Sigmoid colon (tissue), 7 donors: Measurements from ENCODE around the gene ATP2B2. TPM values are rescaled to one million over a fixed set of nuclear protein-coding genes. Genes with fewer than 3 reads are reported as not detected.

Experiments used
- DNase-seq: peaks from one replicate; pipeline ENCODE4 v3.0.0-alpha.2; 2019
- H3K27ac ChIP-seq, 4 donors: fragments of 200-600 bp; sonication (generic); one replicate each; pipeline ENCODE4 v1.5.1; 2016 to 2019; ENCODE audit warnings: mild to moderate bottlenecking in 1 of 4
- H3K27me3 ChIP-seq, 3 donors: fragments of 200-600 bp; sonication (generic); one replicate each; pipeline ENCODE4 v1.5.1; 2019; ENCODE audit warnings: mild to moderate bottlenecking in 1 of 3
- H3K36me3 ChIP-seq, 4 donors: fragments of 200-600 bp; sonication (generic); one replicate each; pipeline ENCODE4 v1.5.1; 2016 to 2019
- H3K4me1 ChIP-seq, 4 donors: fragments of 200-600 bp; sonication (generic); one replicate each; pipeline ENCODE4 v1.5.1; 2017 to 2019
- H3K4me3 ChIP-seq, 4 donors: fragments of 200-600 bp; sonication (generic); one replicate each; pipeline ENCODE4 v1.5.1; 2017 to 2019; ENCODE audit warnings: mild to moderate bottlenecking in 2 of 4, moderate library complexity in 1 of 4
- H3K9me3 ChIP-seq, 4 donors: fragments of 200-600 bp in 3 of 4; sonication (generic) in 3 of 4; one replicate each; pipeline versions ENCODE4 v1.5.1 to v1.6.1; 2013 to 2019
- EP300 ChIP-seq, 4 donors: sonication (generic); formaldehyde crosslinking; IDR thresholded peaks; one replicate each; pipeline ENCODE4 v1.6.1; 2017; ENCODE audit warnings: antibody characterized with exemption in 4 of 4
- POLR2A ChIP-seq, 2 donors: fragments of 450-650 bp; IDR thresholded peaks; one replicate each; pipeline ENCODE4 v1.6.1; 2016; ENCODE audit warnings: antibody characterized with exemption in 2 of 2, mild to moderate bottlenecking in 2 of 2, moderate library complexity in 2 of 2
- POLR2AphosphoS5 ChIP-seq, 4 donors: sonication (generic); formaldehyde crosslinking; IDR thresholded peaks; one replicate each; pipeline ENCODE4 v1.6.1; 2017; ENCODE audit warnings: antibody characterized with exemption in 4 of 4
- WGBS, 2 donors: extraction: QIAGEN DNeasy Blood & Tissue Kit; methylation state at CpG; one replicate each; pipeline ENCODE4 v1.1.7; 2013; 5-methylcytosine and 5-hydroxymethylcytosine counted together
- intact Hi-C: fragments of 100-400 bp; cut with DNase I; formaldehyde crosslinking; loops from one replicate; pipeline ENCODE4 v1.15.1; 2023
- polyA plus RNA-seq, 3 donors: library from polyadenylated mRNA; stranded (reverse); fragments of 200-250 nt; gene quantifications; one replicate each; pipeline ENCODE4 v1.2.3, GENCODE V29; 2013
- total RNA-seq, 4 donors: library from RNA; depleted of rRNA; stranded (reverse); fragments of >200 nt; gene quantifications; one replicate each; pipeline ENCODE4 v1.1.0, GENCODE V29; 2016
- TF ChIP-seq, protein P1 (sequence below), 4 experiments: fragments of 450-650 bp in 3 of 4; fragments of 200-600 bp in 1 of 4; IDR thresholded peaks; one replicate each; pipeline ENCODE4 v1.5.1; 2016 to 2019; ENCODE audit warnings: antibody characterized with exemption in 4 of 4, mild to moderate bottlenecking in 3 of 4, moderate library complexity in 2 of 4
- donor health status: healthy with polysubstance abuse.
- donor health status: Bipolar disorder and iron deficiency.
- donor health status: healthy.

The ATP2B2 gene
- total and polyA plus RNA-seq, 7 donors, result under 0.01 to 0.83 (median 0.23) TPM; not detected in 3

DNA sequence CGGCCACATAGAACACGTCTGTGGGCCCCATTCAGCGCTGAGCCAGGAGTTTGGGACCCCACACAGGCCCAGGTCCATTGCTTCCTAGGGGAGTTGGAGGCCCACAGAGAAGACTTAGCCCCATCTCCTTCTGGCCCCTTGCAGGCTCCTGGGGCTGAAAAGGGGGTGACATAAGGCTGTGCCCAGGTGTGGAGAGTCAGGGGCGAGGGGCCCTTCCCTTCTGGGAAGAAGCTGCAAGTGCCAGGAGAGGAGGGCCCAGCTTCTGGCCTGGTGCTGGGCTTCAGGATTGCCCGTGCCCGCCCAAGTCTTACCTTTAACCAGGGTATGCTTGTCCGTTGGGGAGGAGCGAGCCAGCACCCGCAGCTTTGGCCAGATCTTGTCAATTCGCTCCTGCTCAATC, 155.6 kb downstream of the ATP2B2 start:
- Histone ChIP-seq H3K36me3 (no peaks in the 10 kb centered on the region), H3K27ac (no peak overlapping the region), H3K27me3 (no peaks in the 10 kb centered on the region), H3K4me1 (no peaks in the 10 kb centered on the region), H3K4me3 (no peak overlapping the region), H3K9me3 (no peaks in the 10 kb centered on the region)
- intact Hi-C loops, result no loop called here
- TF ChIP-seq POLR2A (IDR thresholded peaks at IDR 0.05) (no peak), POLR2AphosphoS5 (IDR thresholded peaks at IDR 0.05) (no peak), EP300 (IDR thresholded peaks at IDR 0.05) (no peak)
- TF ChIP-seq, protein P1, sequence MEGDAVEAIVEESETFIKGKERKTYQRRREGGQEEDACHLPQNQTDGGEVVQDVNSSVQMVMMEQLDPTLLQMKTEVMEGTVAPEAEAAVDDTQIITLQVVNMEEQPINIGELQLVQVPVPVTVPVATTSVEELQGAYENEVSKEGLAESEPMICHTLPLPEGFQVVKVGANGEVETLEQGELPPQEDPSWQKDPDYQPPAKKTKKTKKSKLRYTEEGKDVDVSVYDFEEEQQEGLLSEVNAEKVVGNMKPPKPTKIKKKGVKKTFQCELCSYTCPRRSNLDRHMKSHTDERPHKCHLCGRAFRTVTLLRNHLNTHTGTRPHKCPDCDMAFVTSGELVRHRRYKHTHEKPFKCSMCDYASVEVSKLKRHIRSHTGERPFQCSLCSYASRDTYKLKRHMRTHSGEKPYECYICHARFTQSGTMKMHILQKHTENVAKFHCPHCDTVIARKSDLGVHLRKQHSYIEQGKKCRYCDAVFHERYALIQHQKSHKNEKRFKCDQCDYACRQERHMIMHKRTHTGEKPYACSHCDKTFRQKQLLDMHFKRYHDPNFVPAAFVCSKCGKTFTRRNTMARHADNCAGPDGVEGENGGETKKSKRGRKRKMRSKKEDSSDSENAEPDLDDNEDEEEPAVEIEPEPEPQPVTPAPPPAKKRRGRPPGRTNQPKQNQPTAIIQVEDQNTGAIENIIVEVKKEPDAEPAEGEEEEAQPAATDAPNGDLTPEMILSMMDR (IDR thresholded peaks at IDR 0.05), result no peak
- DNase-seq, result no peak
- WGBS, 2 donors, result 90 to 92% methylated on average over 10 of the region's 10 CpGs

DNA sequence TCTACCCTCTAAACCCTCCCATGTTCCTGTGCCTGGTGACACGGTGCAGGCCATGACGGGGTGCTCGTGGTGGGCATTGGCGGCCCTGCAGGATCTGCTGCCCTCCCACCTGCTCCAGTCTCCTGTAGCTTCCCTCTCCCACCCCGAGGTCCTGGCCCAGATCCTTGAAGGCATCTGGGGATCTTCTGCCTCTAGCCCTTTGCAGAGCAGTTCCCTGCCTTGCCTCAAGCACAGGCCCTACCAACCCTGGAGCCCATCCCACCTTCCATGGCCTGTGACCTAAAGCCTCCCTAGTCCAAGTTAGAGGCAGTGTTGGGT, 157.0 kb downstream of the ATP2B2 start:
- Histone ChIP-seq H3K4me1 (no peaks in the 10 kb centered on the region), H3K9me3 (no peaks in the 10 kb centered on the region), H3K4me3 (no peak overlapping the region), H3K27me3 (peaks cover 0 to 7% (median 0%) of the 10 kb centered on the region in 3 donors), H3K27ac (no peak overlapping the region), H3K36me3 (no peaks in the 10 kb centered on the region)
- TF ChIP-seq EP300 (IDR thresholded peaks at IDR 0.05), result no peak
- TF ChIP-seq POLR2AphosphoS5 (IDR thresholded peaks at IDR 0.05), result no peak
- TF ChIP-seq, protein P1 (IDR thresholded peaks at IDR 0.05), result no peak
- TF ChIP-seq POLR2A (IDR thresholded peaks at IDR 0.05), result no peak
- DNase-seq, result no peak
- WGBS, 2 donors, result 83 to 92% methylated on average over 5 of the region's 5 CpGs
- intact Hi-C loops, result no loop called here

DNA sequence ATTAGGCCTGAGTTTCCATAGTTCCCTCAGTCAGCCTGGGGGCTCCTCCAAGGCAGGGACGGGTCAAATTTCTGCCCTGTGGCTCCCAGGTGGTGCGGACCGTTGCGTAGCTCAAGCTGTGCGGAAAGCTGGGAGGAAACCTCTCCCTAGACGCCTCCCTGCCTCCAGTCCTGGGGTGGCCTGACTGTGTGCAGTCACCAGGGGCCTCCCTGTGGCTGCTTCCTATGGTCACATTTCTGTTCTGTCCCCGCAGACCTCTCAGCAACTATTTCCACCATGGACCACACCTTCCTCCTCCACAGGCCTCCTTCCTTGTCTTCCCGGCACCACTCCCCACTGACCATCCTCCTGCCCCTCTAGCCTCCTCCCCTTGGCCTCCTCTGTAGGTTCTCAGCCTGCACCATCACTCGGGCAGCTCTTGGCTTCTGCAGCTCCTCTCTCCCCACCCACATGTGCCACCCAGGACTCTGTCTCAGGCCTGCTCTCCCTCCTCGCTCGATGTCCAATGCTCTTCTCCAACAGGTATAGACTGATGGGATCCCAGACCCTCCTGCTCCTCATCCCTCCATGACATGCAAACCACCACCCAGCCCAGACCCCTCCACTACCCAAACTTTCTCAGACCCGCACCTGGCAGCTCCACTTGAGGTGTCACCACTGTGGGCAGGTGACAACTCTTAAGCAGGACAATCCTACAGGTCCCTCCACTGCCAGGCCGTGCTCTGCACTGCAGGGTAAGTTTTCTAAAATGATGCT, 157.6 kb downstream of the ATP2B2 start:
- Histone ChIP-seq H3K27ac (no peak overlapping the region), H3K9me3 (no peaks in the 10 kb centered on the region), H3K27me3 (peaks cover 0 to 9% (median 0%) of the 10 kb centered on the region in 3 donors), H3K36me3 (no peaks in the 10 kb centered on the region), H3K4me3 (no peak overlapping the region), H3K4me1 (no peaks in the 10 kb centered on the region)
- DNase-seq, result no peak
- WGBS, 2 donors, result 79 to 87% methylated on average over 13 of the region's 13 CpGs
- intact Hi-C loops, result no loop called here
- TF ChIP-seq EP300 (IDR thresholded peaks at IDR 0.05) (no peak), POLR2A (IDR thresholded peaks at IDR 0.05) (no peak), POLR2AphosphoS5 (IDR thresholded peaks at IDR 0.05) (no peak)
- TF ChIP-seq, protein P1 (IDR thresholded peaks at IDR 0.05), result no peak

DNA sequence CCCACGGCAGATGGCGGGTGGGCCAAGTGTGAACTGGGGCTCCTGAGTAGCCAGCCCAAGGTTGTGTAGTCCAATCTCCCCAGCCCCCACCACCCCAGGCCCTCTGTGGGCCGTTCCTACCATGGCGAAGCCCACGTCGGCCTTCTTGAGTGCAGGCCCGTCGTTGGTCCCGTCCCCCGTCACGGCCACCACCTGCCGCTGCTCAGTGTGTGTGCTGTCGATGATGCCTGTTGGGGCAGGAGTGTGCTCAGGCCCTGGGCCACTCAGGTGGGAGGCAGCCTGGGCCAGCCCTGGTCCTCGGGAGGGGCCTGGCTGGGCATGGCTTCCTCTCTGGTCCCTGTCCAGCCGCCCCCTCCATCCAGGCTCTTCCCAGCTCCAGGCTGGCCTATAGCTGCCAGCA, 159.5 kb downstream of the ATP2B2 start:
- H3K4me3 ChIP-seq, result no peak overlapping the region
- no peaks in the 10 kb centered on the region for H3K9me3 ChIP-seq
- H3K4me1 ChIP-seq, result no peaks in the 10 kb centered on the region
- WGBS, 2 donors, result 84 to 87% methylated on average over 15 of the region's 15 CpGs
- H3K27ac ChIP-seq, result no peak overlapping the region
- TF ChIP-seq, protein P1 (IDR thresholded peaks at IDR 0.05), result no peak
- no peak for TF ChIP-seq POLR2A (IDR thresholded peaks at IDR 0.05)
- TF ChIP-seq EP300 (IDR thresholded peaks at IDR 0.05), result no peak
- intact Hi-C loops, result no loop called here
- no peak for DNase-seq
- no peaks in the 10 kb centered on the region for H3K36me3 ChIP-seq
- peaks cover 0 to 9% (median 0%) of the 10 kb centered on the region in 3 donors for H3K27me3 ChIP-seq
